Epithelial cell of proximal tubule (primary cell): ENCODE results near the gene ADARB1. TPM values are rescaled to one million over a fixed set of nuclear protein-coding genes. Genes with fewer than 3 reads are reported as not detected.

ENCODE experiments used
- DNase-seq: peaks from one replicate; pipeline ENCODE4 v3.0.0-alpha.2; 2011; ENCODE audit warnings: low read depth
- H3K4me3 ChIP-seq: 2 replicates; pipeline ENCODE4 v1.5.1; 2011; ENCODE audit warnings: low read depth, mild to moderate bottlenecking, low read length
- total RNA-seq: library from RNA; depleted of rRNA; stranded (reverse); fragments of >200 nt; gene quantifications from 2 replicates; pipeline ENCODE4 v1.2.3, GENCODE V29; 2015
- TF ChIP-seq, protein P1 (sequence below): conservative IDR thresholded peaks from 2 replicates; pipeline ENCODE4 v1.5.1; 2012; ENCODE audit warnings: low read depth, mild to moderate bottlenecking, low read length

The ADARB1 gene
- total RNA-seq, 1 donor from 2014 or later: 2.2 TPM

DNA sequence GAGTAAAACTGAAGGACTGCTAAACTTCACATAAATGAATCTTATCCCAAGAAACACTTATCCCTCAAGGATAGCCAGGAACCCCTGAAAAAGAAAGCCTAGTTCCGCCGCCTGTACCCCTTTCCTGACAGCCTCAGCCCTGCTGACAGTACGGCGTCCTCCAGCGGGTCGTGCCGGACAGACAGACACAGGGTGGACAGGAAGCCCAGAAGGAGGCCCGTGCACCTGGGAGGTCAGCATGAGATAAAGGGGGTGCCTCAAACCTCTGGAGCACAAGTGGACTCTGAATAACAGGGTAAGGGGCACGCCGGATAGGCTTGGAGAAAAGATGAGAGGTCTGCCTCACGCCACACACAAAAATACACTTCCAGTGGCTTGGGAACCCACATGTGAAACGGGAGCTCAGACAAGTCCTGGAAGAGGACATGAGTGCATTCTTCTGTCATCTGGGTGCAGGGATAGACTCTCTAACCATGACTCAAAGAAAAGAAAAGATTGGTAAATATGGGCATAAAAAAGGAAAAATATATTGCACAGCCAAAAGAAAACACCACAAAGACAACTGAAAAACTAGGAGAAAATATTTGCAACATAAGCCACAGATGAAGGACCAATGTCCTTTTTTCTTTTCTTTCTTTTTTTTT, 17.3 kb upstream of the ADARB1 start:
- TF ChIP-seq, protein P1, sequence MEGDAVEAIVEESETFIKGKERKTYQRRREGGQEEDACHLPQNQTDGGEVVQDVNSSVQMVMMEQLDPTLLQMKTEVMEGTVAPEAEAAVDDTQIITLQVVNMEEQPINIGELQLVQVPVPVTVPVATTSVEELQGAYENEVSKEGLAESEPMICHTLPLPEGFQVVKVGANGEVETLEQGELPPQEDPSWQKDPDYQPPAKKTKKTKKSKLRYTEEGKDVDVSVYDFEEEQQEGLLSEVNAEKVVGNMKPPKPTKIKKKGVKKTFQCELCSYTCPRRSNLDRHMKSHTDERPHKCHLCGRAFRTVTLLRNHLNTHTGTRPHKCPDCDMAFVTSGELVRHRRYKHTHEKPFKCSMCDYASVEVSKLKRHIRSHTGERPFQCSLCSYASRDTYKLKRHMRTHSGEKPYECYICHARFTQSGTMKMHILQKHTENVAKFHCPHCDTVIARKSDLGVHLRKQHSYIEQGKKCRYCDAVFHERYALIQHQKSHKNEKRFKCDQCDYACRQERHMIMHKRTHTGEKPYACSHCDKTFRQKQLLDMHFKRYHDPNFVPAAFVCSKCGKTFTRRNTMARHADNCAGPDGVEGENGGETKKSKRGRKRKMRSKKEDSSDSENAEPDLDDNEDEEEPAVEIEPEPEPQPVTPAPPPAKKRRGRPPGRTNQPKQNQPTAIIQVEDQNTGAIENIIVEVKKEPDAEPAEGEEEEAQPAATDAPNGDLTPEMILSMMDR: no peak
- no peak overlapping the region for H3K4me3 ChIP-seq

DNA sequence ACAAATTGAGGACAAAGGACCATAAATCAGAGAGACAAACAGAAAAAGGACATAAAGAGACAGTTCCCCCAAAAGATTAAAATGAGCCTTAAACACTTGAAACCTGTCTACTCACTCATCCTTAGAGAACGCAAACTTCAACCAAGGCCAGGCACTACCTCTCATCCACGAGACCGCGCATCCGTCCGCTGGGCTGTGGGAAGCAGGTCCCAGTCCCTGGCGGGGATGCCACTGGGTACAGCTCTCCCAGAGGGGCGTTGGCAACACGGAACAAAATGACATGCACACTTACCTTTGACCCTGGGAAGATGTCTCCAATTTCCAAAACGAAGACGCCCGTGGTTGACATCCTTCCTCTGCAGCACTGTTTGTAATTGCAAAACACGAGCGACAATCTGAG, 16.5 kb upstream of the ADARB1 start:
- TF ChIP-seq, protein P1: no peak
- DNase-seq: no peak
- H3K4me3 ChIP-seq: no peak overlapping the region

More for the DNA sequence above, 17.3 kb upstream of the ADARB1 start:
- DNase-seq: no peak

- TF ChIP-seq, protein P1: no peak
- no peak for DNase-seq
- no peak overlapping the region for H3K4me3 ChIP-seq
Measured at GRCh38 chr21:45059121-45059520, 15.3 kb upstream of the ADARB1 start.

DNA sequence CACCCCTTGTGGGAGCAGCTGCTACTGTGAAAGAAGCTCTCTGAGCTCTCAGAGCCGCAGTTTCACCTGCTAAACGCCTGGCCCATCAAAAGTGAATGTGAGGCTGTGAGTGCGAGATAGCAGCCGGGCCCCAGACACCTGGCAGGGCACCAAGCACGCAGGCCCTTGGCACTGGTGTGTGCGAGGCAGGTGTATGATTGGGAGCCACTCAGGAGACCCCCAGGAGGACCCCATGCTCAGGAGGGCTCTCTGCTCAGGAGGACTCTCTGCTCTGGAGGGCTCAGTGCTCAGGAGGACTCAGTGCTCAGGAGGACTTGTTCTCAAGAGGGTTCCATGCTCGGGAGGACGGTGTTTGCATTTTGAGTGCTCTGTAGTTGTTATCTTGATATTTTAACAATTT, 14.3 kb upstream of the ADARB1 start:
- DNase-seq: no peak
- no peak overlapping the region for H3K4me3 ChIP-seq
- TF ChIP-seq, protein P1: no peak

DNA sequence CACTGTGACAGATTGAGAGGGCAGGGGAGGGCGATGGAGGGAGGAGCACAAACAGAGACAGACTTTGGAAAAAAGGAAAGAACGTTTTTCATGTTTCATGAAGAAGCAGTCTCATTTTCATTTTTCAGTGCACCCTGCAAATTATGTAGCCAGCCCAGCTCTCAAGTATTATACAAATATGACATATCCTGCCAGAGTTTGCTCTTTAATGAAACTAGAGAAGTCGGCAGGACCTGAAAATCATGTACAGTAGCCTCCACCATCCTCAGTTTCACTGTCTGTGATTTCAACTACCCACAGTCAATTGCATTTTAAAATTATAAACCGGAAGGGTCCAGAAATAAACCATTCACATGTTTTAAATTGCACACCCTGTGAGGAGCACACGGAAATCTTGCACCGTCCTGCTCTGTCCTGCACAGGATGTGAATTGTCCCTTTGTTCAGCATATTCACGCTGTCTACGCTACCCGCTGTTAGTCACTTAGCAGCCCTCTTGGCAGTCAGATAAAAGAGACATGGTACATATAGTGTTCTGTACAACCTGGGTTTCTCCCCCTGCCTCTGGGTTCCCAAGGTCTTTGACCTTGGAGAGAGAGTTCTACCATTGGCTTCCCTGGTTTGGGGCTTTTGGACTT, 13.6 kb upstream of the ADARB1 start:
- no peak overlapping the region for H3K4me3 ChIP-seq
- TF ChIP-seq, protein P1: no peak
- no peak for DNase-seq

DNA sequence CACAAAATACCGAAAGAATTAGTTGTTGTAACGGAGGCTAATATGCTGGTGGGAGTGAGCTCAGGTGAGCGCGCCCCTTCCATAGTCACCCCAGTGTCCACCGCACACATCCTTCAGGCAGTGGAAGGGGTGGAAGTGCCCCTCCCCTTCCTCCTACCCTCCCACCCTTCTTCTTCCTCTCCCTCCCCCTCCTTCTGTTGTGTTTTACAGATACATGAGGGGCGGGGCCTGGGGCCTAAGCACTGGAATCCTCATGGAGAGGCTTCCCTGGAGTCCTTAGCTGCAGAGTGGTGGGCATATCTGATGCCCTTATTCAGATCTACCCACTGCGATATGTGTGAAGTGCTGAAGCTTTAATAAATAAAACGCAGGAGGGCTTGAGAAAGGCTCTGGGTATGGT, 10.3 kb upstream of the ADARB1 start:
- no peak for DNase-seq
- TF ChIP-seq, protein P1: no peak
- H3K4me3 ChIP-seq: no peak overlapping the region
